GM10266 (cell line): ENCODE measurements around the gene EIF5A2.
"Not testable (repeated sequence)": the region's sequence is repeated elsewhere in the genome, so short reads cannot be mapped to it uniquely, and the experiment has no call there.

Source experiments
- DNase-seq: peaks from one replicate; pipeline ENCODE4 v3.0.0; 2012; ENCODE audit errors: extremely low spot score
- CTCF ChIP-seq: IDR thresholded peaks from 2 replicates; pipeline ENCODE4 v1.5.1; 2012; ENCODE audit warnings: mild to moderate bottlenecking, low read depth; ENCODE audit not compliant: control insufficient read depth, insufficient read depth; ENCODE audit errors: missing control alignments

EIF5A2 gene

GRCh38 chr3:170941551-170941950 lies 33.1 kb upstream of the EIF5A2 start:
- DNase-seq, result no peak
- no peak for TF ChIP-seq CTCF

GRCh38 chr3:170933039-170933438 lies 24.6 kb upstream of the EIF5A2 start:
- DNase-seq, result not testable (repeated sequence)

- DNase-seq, result not testable (repeated sequence)
These were observed 15.1 kb upstream of the EIF5A2 start for GRCh38 chr3:170923553-170923952.

DNA sequence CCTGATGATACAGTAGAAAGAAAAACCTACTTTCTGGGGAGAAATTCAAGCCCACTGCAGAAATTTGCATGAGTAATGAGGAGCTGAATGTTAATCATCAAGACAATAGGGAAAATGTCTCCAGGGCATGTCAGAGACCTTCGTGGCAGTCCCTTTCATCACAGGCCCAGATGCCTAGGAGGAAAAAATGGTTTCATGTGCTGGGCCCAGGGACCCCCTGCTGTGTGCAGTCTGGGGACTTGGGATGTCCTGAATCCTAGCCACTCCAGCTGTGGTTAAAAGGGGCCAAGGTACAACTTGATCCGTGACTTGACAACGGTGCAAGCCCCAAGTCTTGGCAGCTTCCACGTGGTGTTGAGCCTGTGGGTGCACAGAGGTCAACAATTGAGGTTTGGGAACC lies 10.3 kb upstream of the EIF5A2 start:
- no peak for DNase-seq
- TF ChIP-seq CTCF, result no peak

GRCh38 chr3:170914690-170915089 lies 6.3 kb upstream of the EIF5A2 start:
- no peak for DNase-seq
- TF ChIP-seq CTCF, result no peak

DNA sequence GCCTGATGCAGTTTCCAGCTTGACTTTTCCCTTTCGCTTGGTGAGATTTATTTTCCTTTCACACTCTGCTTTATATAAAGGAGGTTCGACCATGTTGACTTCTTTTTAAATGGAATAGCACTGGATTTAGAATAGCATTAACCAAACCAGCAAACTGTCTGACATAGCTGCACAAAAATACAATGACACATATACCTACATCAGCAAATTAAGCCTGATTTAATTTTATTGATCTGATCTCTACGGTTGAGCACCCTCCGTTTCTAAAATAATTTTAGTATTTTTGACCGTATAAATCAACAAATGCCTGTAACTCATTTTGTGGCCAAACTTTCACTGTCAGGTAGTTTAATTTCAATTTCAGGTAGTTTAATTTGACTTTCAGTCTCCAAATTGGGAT lies 5.8 kb upstream of the EIF5A2 start:
- no peak for TF ChIP-seq CTCF
- no peak for DNase-seq

- TF ChIP-seq CTCF, result no peak
- DNase-seq, result no peak
These were observed 2.6 kb upstream of the EIF5A2 start for GRCh38 chr3:170911051-170911450.

DNA sequence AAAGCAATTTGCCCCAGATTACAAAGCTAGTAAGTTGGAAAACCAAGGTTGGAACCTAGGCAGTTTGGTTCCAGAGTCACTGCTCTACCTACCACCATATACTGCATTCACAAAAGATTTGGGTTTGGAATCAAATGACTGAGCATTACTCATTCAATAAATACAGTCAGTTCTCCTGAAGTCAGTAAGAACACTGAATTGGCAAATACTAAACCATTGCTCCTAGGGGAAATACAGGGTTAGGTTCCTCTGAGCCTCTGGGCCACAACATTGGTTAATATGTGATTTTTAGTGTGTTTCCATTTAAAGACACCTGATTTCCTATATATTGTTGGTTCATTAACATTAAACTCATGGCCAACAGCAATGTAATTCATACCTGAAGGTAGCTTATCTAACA lies 2.1 kb upstream of the EIF5A2 start:
- no peak for TF ChIP-seq CTCF
- DNase-seq, result no peak
